SK-N-SH treated with all-trans-retinoic acid at 6 μM for 48 hours (cell line): ENCODE results near the gene ARID3A.

Experiments used
- ATAC-seq: fragments of 200-7000 bp; cut with Tn5 transposase; 3 replicates; pipeline ENCODE4 v1.9.1; 2020; ENCODE audit warnings: mild to moderate bottlenecking, moderate library complexity
- ARNTL ChIP-seq: fragments of 450-650 bp; formaldehyde crosslinking; IDR thresholded peaks from 2 replicates; pipeline ENCODE4 v1.5.0; 2020; ENCODE audit warnings: low read depth, mild to moderate bottlenecking, moderate library complexity, borderline replicate concordance
- BACH2 ChIP-seq: fragments of 250-450 bp; sonication (Bioruptor Pico); IDR thresholded peaks from 2 replicates; pipeline ENCODE4 v1.9.0; 2021; ENCODE audit warnings: mild to moderate bottlenecking, borderline replicate concordance
- CSDC2 ChIP-seq: fragments of 250-450 bp; sonication (Bioruptor Pico); IDR thresholded peaks from 2 replicates; pipeline ENCODE4 v1.5.0; 2020; ENCODE audit warnings: mild to moderate bottlenecking, moderate library complexity
- ESRRG ChIP-seq: fragments of 250-450 bp; sonication (Bioruptor Pico); IDR thresholded peaks from 2 replicates; pipeline ENCODE4 v1.6.1; 2021; ENCODE audit warnings: mild to moderate bottlenecking
- ISL1 ChIP-seq: fragments of 250-450 bp; sonication (Bioruptor Pico); IDR thresholded peaks from 2 replicates; pipeline ENCODE4 v2.1.2; 2022; ENCODE audit warnings: mild to moderate bottlenecking, moderate library complexity
- OSR1 ChIP-seq: fragments of 250-450 bp; sonication (Bioruptor Pico); IDR thresholded peaks from 2 replicates; pipeline ENCODE4 v1.8.0; 2022; ENCODE audit warnings: moderate library complexity, mild to moderate bottlenecking, inconsistent platforms
- PPARA ChIP-seq: fragments of 250-450 bp; sonication (Bioruptor Pico); IDR thresholded peaks from 2 replicates; pipeline ENCODE4 v1.5.0; 2020; ENCODE audit warnings: mild to moderate bottlenecking, borderline replicate concordance
- RARB ChIP-seq: fragments of 250-450 bp; sonication (Bioruptor Pico); IDR thresholded peaks from 2 replicates; pipeline ENCODE4 v1.8.0; 2021; ENCODE audit warnings: mild to moderate bottlenecking, moderate library complexity
- SNAI2 ChIP-seq: fragments of 250-450 bp; sonication (Bioruptor Pico); IDR thresholded peaks from 2 replicates; pipeline ENCODE4 v1.5.0; 2020; ENCODE audit warnings: mild to moderate bottlenecking, moderate library complexity
- ZC3H10 ChIP-seq: fragments of 250-450 bp; sonication (Bioruptor Pico); IDR thresholded peaks from 2 replicates; pipeline ENCODE4 v1.5.1; 2021; ENCODE audit warnings: mild to moderate bottlenecking, moderate library complexity
- ZFP3 ChIP-seq: fragments of 250-450 bp; sonication (Bioruptor Pico); IDR thresholded peaks from 2 replicates; pipeline ENCODE4 v1.5.0; 2020; ENCODE audit warnings: mild to moderate bottlenecking, moderate library complexity
- ZFP30 ChIP-seq: fragments of 450-650 bp; formaldehyde crosslinking; IDR thresholded peaks from 2 replicates; pipeline ENCODE4 v1.5.0; 2022; ENCODE audit warnings: mild to moderate bottlenecking, moderate library complexity
- ZNF565 ChIP-seq: fragments of 450-650 bp; formaldehyde crosslinking; conservative IDR thresholded peaks from 2 replicates; pipeline ENCODE4 v1.5.0; 2020; ENCODE audit warnings: low read depth, mild to moderate bottlenecking, moderate library complexity
- ZNF70 ChIP-seq: fragments of 450-650 bp; formaldehyde crosslinking; IDR thresholded peaks from 2 replicates; pipeline ENCODE4 v1.5.0; 2020; ENCODE audit warnings: mild to moderate bottlenecking, moderate library complexity
- TF ChIP-seq, protein P1 (sequence below): fragments of 250-450 bp; sonication (Bioruptor Pico); IDR thresholded peaks from 2 replicates; pipeline ENCODE4 v1.8.0; 2020; ENCODE audit warnings: mild to moderate bottlenecking, moderate library complexity, borderline replicate concordance
- TF ChIP-seq, protein P2 (sequence below): fragments of 250-450 bp; sonication (Bioruptor Pico); IDR thresholded peaks from 2 replicates; pipeline ENCODE4 v1.5.1; 2021; ENCODE audit warnings: mild to moderate bottlenecking, moderate library complexity
- TF ChIP-seq, protein P3 (sequence below): fragments of 250-450 bp; sonication (Bioruptor Pico); IDR thresholded peaks from 2 replicates; pipeline ENCODE4 v1.5.1; 2020; ENCODE audit warnings: low read depth, mild to moderate bottlenecking, moderate library complexity
- TF ChIP-seq, protein P4 (sequence below): fragments of 250-450 bp; sonication (Bioruptor Pico); IDR thresholded peaks from 2 replicates; pipeline ENCODE4 v1.8.0; 2021; ENCODE audit warnings: low read depth, mild to moderate bottlenecking, moderate library complexity, borderline replicate concordance

Gene ARID3A

DNA sequence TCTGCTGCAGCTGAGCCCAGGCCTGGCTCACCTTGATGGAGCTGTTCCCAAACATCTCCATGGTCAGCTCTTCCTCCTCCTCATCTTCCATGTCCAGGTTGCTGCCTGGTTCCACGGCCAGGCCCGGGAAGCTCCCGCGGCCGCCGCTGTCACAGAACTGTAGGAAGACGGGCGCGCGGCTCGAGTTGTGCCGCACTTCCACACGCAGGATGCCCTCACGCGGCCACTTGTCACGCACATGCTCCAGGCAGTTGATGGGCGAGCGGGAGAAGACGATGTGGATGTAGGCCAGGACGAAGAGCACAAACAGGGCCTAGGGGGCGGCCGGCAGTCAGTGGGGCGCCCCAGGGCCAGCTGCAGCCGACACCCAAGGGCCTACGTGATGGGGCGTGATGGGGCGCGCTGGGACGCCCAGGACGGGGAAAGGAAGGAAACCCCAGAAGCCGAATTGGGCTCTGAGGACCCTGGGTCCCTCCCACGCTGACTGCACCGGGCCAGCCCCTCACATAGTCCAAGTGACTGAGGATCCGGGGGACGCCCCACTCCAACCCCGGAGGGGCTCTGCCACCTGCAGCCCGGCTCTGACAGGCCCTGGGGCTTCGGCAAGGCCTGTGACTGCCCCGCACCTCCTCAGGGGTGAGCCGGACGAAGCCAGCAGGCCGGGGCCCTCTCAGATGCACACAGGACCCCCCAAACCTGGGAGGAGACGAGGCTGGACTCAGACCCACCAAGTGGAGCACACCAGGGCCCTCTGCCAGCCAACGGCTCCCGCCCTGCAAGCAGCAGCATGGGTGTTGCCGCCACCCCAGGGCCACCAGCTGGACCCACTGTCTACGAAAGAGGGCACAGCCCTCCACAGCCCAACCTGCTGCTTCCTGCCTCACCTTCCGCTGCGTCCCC lies 88.6 kb downstream of the ARID3A start:
- TF ChIP-seq ESRRG (CRISPR knock-in tag) (no peak), PPARA (no peak), ZFP3 (CRISPR knock-in tag) (no peak)
- no peak for ATAC-seq

DNA sequence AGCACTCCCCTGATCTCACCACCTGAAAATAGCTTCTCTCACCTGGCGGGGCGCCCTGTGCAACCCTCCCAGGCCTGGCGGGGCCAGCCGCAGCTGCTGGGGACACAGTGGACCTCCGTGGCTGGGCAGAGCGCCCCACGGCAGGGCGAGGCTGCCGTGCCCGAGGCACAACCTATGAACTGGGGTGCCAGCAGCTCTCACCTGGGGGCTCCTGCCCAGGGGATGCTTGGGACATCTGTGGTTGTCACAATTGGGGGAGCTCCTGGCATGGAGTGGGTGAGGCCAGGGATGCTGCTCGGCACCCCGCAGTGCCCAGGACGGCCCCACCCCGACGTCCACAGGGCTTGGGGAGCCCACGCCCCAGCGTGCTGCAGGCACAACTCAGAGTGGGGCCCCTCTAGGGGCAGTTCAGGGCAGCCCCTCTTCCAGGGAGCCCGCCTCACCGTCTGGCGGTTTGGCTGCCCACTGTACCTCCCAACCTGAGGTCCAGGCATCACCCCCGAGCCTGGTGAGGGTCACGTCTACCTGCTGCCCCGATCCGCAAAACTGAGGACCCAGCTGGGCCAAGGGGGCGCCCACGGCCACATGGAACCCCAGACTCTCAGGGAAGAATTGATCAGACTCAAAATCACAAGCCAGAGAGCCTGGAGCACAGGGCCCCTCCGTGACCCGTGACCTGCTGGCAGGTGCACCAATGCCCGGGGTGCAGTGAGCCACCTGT lies 89.4 kb downstream of the ARID3A start:
- TF ChIP-seq BACH2 (CRISPR knock-in tag) (no peak), ISL1 (CRISPR knock-in tag) (no peak), RARB (CRISPR knock-in tag) (no peak), ARNTL (CRISPR knock-in tag) (no peak), ZNF565 (CRISPR knock-in tag) (no peak), ZNF70 (no peak), CSDC2 (no peak), ZFP30 (CRISPR knock-in tag) (no peak)
- TF ChIP-seq, protein P1, sequence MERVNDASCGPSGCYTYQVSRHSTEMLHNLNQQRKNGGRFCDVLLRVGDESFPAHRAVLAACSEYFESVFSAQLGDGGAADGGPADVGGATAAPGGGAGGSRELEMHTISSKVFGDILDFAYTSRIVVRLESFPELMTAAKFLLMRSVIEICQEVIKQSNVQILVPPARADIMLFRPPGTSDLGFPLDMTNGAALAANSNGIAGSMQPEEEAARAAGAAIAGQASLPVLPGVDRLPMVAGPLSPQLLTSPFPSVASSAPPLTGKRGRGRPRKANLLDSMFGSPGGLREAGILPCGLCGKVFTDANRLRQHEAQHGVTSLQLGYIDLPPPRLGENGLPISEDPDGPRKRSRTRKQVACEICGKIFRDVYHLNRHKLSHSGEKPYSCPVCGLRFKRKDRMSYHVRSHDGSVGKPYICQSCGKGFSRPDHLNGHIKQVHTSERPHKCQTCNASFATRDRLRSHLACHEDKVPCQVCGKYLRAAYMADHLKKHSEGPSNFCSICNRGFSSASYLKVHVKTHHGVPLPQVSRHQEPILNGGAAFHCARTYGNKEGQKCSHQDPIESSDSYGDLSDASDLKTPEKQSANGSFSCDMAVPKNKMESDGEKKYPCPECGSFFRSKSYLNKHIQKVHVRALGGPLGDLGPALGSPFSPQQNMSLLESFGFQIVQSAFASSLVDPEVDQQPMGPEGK (CRISPR knock-in tag): no peak
- TF ChIP-seq, protein P2, sequence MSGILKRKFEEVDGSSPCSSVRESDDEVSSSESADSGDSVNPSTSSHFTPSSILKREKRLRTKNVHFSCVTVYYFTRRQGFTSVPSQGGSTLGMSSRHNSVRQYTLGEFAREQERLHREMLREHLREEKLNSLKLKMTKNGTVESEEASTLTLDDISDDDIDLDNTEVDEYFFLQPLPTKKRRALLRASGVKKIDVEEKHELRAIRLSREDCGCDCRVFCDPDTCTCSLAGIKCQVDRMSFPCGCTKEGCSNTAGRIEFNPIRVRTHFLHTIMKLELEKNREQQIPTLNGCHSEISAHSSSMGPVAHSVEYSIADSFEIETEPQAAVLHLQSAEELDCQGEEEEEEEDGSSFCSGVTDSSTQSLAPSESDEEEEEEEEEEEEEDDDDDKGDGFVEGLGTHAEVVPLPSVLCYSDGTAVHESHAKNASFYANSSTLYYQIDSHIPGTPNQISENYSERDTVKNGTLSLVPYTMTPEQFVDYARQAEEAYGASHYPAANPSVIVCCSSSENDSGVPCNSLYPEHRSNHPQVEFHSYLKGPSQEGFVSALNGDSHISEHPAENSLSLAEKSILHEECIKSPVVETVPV (CRISPR knock-in tag): no peak
- no peak for ATAC-seq

DNA sequence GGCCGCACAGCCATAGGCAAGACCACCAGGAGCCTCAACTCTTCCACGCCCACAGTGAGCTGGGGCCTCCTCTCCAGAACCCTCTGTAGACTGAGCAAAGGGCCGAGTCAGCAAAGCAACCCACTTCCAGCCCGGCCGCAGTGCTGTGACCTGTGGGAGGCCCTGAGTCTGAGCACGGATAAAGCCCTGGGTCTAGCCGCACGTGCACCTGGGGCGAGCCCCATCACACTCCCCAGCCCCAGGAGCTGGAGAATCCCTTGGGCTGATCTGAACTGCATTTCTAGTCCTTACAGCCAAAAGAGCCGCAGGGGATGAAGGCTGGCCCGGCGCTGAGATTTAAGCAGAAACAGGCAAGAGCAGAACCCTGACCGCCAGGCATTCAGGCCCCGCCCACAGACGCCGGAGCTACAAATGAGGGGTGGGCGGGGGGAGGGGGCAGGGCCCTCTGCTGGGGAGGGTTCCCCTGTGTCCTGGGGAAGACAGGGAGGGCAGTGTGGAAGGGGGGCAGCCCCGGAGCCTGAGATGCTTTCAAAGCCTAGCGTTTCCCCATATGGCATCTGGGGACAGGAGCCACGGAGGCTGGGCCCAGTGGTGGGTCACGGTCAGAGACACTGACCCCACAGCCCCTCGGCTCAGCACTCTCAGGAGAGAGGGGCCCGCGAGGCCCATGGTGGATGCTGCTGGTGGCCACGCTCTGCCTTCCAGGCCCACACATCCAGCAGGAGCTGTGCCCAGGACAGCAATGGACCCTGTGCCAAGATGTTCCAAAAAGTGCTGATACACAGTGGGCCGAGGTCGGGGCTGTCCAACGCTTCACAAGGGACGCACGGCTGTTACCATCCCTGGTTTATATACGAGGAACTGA lies 90.2 kb downstream of the ARID3A start:
- ATAC-seq: no peak
- TF ChIP-seq ESRRG (CRISPR knock-in tag) (no peak), ARNTL (CRISPR knock-in tag) (no peak), OSR1 (no peak), CSDC2 (no peak), BACH2 (CRISPR knock-in tag) (no peak), ZC3H10 (CRISPR knock-in tag) (no peak), SNAI2 (CRISPR knock-in tag) (no peak), RARB (CRISPR knock-in tag) (no peak), PPARA (no peak)
- TF ChIP-seq, protein P3, sequence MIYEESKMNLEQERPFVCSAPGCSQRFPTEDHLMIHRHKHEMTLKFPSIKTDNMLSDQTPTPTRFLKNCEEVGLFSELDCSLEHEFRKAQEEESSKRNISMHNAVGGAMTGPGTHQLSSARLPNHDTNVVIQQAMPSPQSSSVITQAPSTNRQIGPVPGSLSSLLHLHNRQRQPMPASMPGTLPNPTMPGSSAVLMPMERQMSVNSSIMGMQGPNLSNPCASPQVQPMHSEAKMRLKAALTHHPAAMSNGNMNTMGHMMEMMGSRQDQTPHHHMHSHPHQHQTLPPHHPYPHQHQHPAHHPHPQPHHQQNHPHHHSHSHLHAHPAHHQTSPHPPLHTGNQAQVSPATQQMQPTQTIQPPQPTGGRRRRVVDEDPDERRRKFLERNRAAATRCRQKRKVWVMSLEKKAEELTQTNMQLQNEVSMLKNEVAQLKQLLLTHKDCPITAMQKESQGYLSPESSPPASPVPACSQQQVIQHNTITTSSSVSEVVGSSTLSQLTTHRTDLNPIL: no peak
- TF ChIP-seq, protein P4, sequence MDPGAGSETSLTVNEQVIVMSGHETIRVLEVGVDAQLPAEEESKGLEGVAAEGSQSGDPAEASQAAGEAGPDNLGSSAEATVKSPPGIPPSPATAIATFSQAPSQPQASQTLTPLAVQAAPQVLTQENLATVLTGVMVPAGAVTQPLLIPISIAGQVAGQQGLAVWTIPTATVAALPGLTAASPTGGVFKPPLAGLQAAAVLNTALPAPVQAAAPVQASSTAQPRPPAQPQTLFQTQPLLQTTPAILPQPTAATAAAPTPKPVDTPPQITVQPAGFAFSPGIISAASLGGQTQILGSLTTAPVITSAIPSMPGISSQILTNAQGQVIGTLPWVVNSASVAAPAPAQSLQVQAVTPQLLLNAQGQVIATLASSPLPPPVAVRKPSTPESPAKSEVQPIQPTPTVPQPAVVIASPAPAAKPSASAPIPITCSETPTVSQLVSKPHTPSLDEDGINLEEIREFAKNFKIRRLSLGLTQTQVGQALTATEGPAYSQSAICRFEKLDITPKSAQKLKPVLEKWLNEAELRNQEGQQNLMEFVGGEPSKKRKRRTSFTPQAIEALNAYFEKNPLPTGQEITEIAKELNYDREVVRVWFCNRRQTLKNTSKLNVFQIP (CRISPR knock-in tag): no peak
- TF ChIP-seq, protein P2 (CRISPR knock-in tag): no peak
- TF ChIP-seq, all 23 proteins: peak for 0
